H9 (cell line): ENCODE data around the gene NKD2. TPM values are rescaled to one million over a fixed set of nuclear protein-coding genes. Genes with fewer than 3 reads are reported as not detected.

Experiments
- DNase-seq: peaks from one replicate; pipeline ENCODE4 v3.0.0-alpha.2; 2017
- H2AFZ ChIP-seq: one replicate; pipeline ENCODE4 v1.6.1; 2013; ENCODE audit warnings: mild to moderate bottlenecking, low read length, control low read depth, moderate library complexity
- H2AK5ac ChIP-seq: 2 replicates; pipeline ENCODE4 v1.6.1; 2013; ENCODE audit warnings: low read length, control low read depth, mixed read lengths; ENCODE audit not compliant: insufficient read length
- H2BK120ac ChIP-seq: one replicate; pipeline ENCODE4 v1.6.1; 2013; ENCODE audit warnings: low read depth, mild to moderate bottlenecking, low read length, control low read depth, inconsistent platforms; ENCODE audit not compliant: poor library complexity, severe bottlenecking
- H2BK12ac ChIP-seq: 2 replicates; pipeline ENCODE4 v1.6.1; 2013; ENCODE audit warnings: low read length, control low read depth, mixed read lengths, low read depth; ENCODE audit not compliant: insufficient read length
- H2BK15ac ChIP-seq: 2 replicates; pipeline ENCODE4 v1.6.1; 2013; ENCODE audit warnings: low read depth, low read length, control low read depth
- H2BK20ac ChIP-seq: one replicate; pipeline ENCODE4 v1.6.1; 2013; ENCODE audit warnings: low read depth, mild to moderate bottlenecking, low read length, control low read depth, inconsistent platforms; ENCODE audit not compliant: poor library complexity, severe bottlenecking
- H2BK5ac ChIP-seq: 2 replicates; pipeline ENCODE4 v1.6.1; 2013; ENCODE audit warnings: low read length, control low read depth, mixed read lengths; ENCODE audit not compliant: insufficient read length
- H3K14ac ChIP-seq: 2 replicates; pipeline ENCODE4 v1.6.1; 2013; ENCODE audit warnings: low read length, control low read depth; ENCODE audit not compliant: insufficient read depth
- H3K18ac ChIP-seq: 2 replicates; pipeline ENCODE4 v1.6.1; 2013; ENCODE audit warnings: low read depth, mild to moderate bottlenecking, mixed read lengths, low read length, control low read depth; ENCODE audit not compliant: insufficient read length
- H3K23ac ChIP-seq: 2 replicates; pipeline ENCODE4 v1.6.1; 2013; ENCODE audit warnings: low read length, control low read depth, mixed read lengths, low read depth; ENCODE audit not compliant: insufficient read length
- H3K23me2 ChIP-seq: 2 replicates; pipeline ENCODE4 v1.6.1; 2013; ENCODE audit warnings: low read depth, mild to moderate bottlenecking, mixed read lengths, low read length, control low read depth; ENCODE audit not compliant: insufficient read length, poor library complexity, severe bottlenecking
- H3K27ac ChIP-seq: 2 replicates; pipeline ENCODE4 v1.5.1; 2013; ENCODE audit warnings: low read length, control low read depth, mixed read lengths, low read depth; ENCODE audit not compliant: insufficient read length
- H3K27me3 ChIP-seq: 2 replicates; pipeline ENCODE4 v1.6.1; 2013; ENCODE audit warnings: low read length, control low read depth, inconsistent platforms; ENCODE audit not compliant: insufficient read depth
- H3K4ac ChIP-seq: 2 replicates; pipeline ENCODE4 v1.6.1; 2013; ENCODE audit warnings: low read depth, mild to moderate bottlenecking, control low read depth, inconsistent platforms, low read length, moderate library complexity
- H3K4me1 ChIP-seq: 2 replicates; pipeline ENCODE4 v1.6.1; 2013; ENCODE audit warnings: low read length, control low read depth, inconsistent platforms; ENCODE audit not compliant: insufficient read depth
- H3K4me2 ChIP-seq: 2 replicates; pipeline ENCODE4 v1.6.1; 2013; ENCODE audit warnings: low read length, control low read depth, mixed read lengths; ENCODE audit not compliant: insufficient read length, insufficient read depth
- H3K56ac ChIP-seq: 2 replicates; pipeline ENCODE4 v1.6.1; 2013; ENCODE audit warnings: low read depth, mild to moderate bottlenecking, mixed read lengths, low read length, control low read depth; ENCODE audit not compliant: insufficient read length
- H3K79me1 ChIP-seq: 2 replicates; pipeline ENCODE4 v1.6.1; 2013; ENCODE audit warnings: low read depth, mild to moderate bottlenecking, moderate library complexity, low read length, control low read depth, inconsistent platforms; ENCODE audit not compliant: insufficient read depth, poor library complexity, severe bottlenecking
- H3K79me2 ChIP-seq: 2 replicates; pipeline ENCODE4 v1.6.1; 2013; ENCODE audit warnings: low read length, control low read depth, inconsistent platforms; ENCODE audit not compliant: insufficient read depth
- H3K9ac ChIP-seq: 2 replicates; pipeline ENCODE4 v1.6.1; 2013; ENCODE audit warnings: low read length, control low read depth, mixed read lengths; ENCODE audit not compliant: insufficient read length; ENCODE audit errors: extremely low read depth
- H3K9me3 ChIP-seq: one replicate; pipeline ENCODE4 v1.6.1; 2013; ENCODE audit warnings: low read depth, low read length, inconsistent platforms; ENCODE audit not compliant: control insufficient read depth
- H3T11ph ChIP-seq: one replicate; pipeline ENCODE4 v1.6.1; 2013; ENCODE audit warnings: mild to moderate bottlenecking, low read length, control low read depth, inconsistent platforms
- H4K20me1 ChIP-seq: one replicate; pipeline ENCODE4 v1.6.1; 2013; ENCODE audit not compliant: control insufficient read depth, insufficient read length, insufficient read depth
- H4K5ac ChIP-seq: 2 replicates; pipeline ENCODE4 v1.6.1; 2013; ENCODE audit warnings: low read depth, mild to moderate bottlenecking, mixed read lengths, low read length, control low read depth; ENCODE audit not compliant: insufficient read length
- H4K8ac ChIP-seq: replicated peaks from 2 replicates; pipeline ENCODE4 v1.6.1; 2013; ENCODE audit warnings: low read length, control low read depth, mixed read lengths, low read depth; ENCODE audit not compliant: insufficient read length
- H4K91ac ChIP-seq: 2 replicates; pipeline ENCODE4 v1.6.1; 2013; ENCODE audit warnings: low read depth, mild to moderate bottlenecking, moderate library complexity, mixed read lengths, low read length, control low read depth; ENCODE audit not compliant: insufficient read length
- H3K27ac Mint-ChIP-seq, 3 experiments: 2 replicates in 2 of 3; 3 replicates in 1 of 3; pipeline ENCODE4 v1.8.0; 2020 to 2021; ENCODE audit warnings: mixed read lengths in 3 of 3, mild to moderate bottlenecking in 1 of 3, moderate library complexity in 1 of 3
- H3K27me3 Mint-ChIP-seq: 2 replicates; pipeline ENCODE4 v1.8.0; 2021; ENCODE audit warnings: low read depth, mild to moderate bottlenecking, moderate library complexity, mixed read lengths
- H3K36me3 Mint-ChIP-seq, 3 experiments: 2 replicates in 2 of 3; 3 replicates in 1 of 3; pipeline ENCODE4 v1.8.0; 2020 to 2021; ENCODE audit warnings: low read depth in 3 of 3, mixed read lengths in 3 of 3; ENCODE audit not compliant: insufficient read depth in 1 of 3
- H3K4me1 Mint-ChIP-seq, 2 experiments: 2 replicates each; pipeline ENCODE4 v1.8.0; 2020; ENCODE audit warnings: mixed read lengths in 2 of 2
- H3K4me3 Mint-ChIP-seq, 2 experiments: 2 replicates in 1 of 2; 3 replicates in 1 of 2; pipeline ENCODE4 v1.8.0; 2020 to 2021; ENCODE audit warnings: mild to moderate bottlenecking in 2 of 2, mixed read lengths in 2 of 2, moderate library complexity in 1 of 2
- H3K9me3 Mint-ChIP-seq, 2 experiments: 2 replicates in 1 of 2; 3 replicates in 1 of 2; pipeline ENCODE4 v1.8.0; 2020; ENCODE audit warnings: mild to moderate bottlenecking in 2 of 2, mixed read lengths in 2 of 2, moderate library complexity in 1 of 2
- WGBS: extraction: QIAGEN DNeasy Blood & Tissue Kit; methylation state at CpG from one replicate; pipeline ENCODE4 v1.1.7; 2013; ENCODE audit warnings: missing lambda C conversion rate, low lambda C conversion rate, mixed read lengths; ENCODE audit not compliant: insufficient read length; ENCODE audit errors: extremely low coverage; 5-methylcytosine and 5-hydroxymethylcytosine counted together
- total RNA-seq: library from RNA; stranded (reverse); gene quantifications from 2 replicates; pipeline ENCODE4 v1.2.1, GENCODE V29; 2021
- TF ChIP-seq, protein P1 (sequence below): fragments of 200-600 bp; sonication (generic); conservative IDR thresholded peaks from 3 replicates; pipeline ENCODE4 v1.8.0; 2021; ENCODE audit warnings: antibody characterized with exemption, mild to moderate bottlenecking

The NKD2 gene
- total RNA-seq, 1 experiment from 2014 or later = 7.3 TPM

GRCh38 chr5:1039210-1039548, 30.6 kb downstream of the NKD2 start:
- Histone ChIP-seq H3K79me1 (no peaks in the 10 kb centered on the region), H3K56ac (no peak overlapping the region), H3K4me1 (no peaks in the 10 kb centered on the region), H3K79me2 (no peaks in the 10 kb centered on the region), H2BK15ac (no peak overlapping the region), H3K27ac (no peak overlapping the region), H2BK120ac (no peak overlapping the region), H3T11ph (no peak overlapping the region), H2AK5ac (no peak overlapping the region), H2BK12ac (no peak overlapping the region), H3K18ac (no peak overlapping the region), H3K23ac (no peak overlapping the region), H3K9ac (no peak overlapping the region), H3K4me2 (no peak overlapping the region), H2AFZ (no peak overlapping the region), H4K5ac (no peak overlapping the region), H3K14ac (no peak overlapping the region), H2BK5ac (no peak overlapping the region), H4K91ac (no peak overlapping the region), H4K20me1 (no peaks in the 10 kb centered on the region), H3K4ac (no peak overlapping the region), H3K27me3 (no peaks in the 10 kb centered on the region), H3K9me3 (peaks cover 8% of the 10 kb centered on the region), H4K8ac (no peak overlapping the region), H2BK20ac (no peak overlapping the region), H3K23me2 (no peaks in the 10 kb centered on the region)
- DNase-seq = no peak
- peaks cover 9 to 29% (median 19%) of the 10 kb centered on the region in 3 experiments for H3K36me3 Mint-ChIP-seq
- H3K4me1 Mint-ChIP-seq = peaks cover 5 to 6% of the 10 kb centered on the region in 2 experiments; a peak in 3 of 4 replicates
- no peak overlapping the region for H3K4me3 Mint-ChIP-seq
- H3K27me3 Mint-ChIP-seq = peaks cover 6% of the 10 kb centered on the region; the same call in 1 of the 2 replicates
- peaks cover 43% of the 10 kb centered on the region in 2 experiments for H3K9me3 Mint-ChIP-seq
- WGBS = no CpG with 5 or more reads among the region's 16 CpGs
- TF ChIP-seq, protein P1, sequence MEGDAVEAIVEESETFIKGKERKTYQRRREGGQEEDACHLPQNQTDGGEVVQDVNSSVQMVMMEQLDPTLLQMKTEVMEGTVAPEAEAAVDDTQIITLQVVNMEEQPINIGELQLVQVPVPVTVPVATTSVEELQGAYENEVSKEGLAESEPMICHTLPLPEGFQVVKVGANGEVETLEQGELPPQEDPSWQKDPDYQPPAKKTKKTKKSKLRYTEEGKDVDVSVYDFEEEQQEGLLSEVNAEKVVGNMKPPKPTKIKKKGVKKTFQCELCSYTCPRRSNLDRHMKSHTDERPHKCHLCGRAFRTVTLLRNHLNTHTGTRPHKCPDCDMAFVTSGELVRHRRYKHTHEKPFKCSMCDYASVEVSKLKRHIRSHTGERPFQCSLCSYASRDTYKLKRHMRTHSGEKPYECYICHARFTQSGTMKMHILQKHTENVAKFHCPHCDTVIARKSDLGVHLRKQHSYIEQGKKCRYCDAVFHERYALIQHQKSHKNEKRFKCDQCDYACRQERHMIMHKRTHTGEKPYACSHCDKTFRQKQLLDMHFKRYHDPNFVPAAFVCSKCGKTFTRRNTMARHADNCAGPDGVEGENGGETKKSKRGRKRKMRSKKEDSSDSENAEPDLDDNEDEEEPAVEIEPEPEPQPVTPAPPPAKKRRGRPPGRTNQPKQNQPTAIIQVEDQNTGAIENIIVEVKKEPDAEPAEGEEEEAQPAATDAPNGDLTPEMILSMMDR = no peak
- no peak overlapping the region for H3K27ac Mint-ChIP-seq
